Measurements from ENCODE around the gene KPNB1. TPM values are rescaled to one million over a fixed set of nuclear protein-coding genes. Genes with fewer than 3 reads are reported as not detected.

The KPNB1 gene
- total RNA-seq, 1 donor: 161 TPM

- H3K27me3 ChIP-seq (ENCODE audit: insufficient read depth, low read length): no peaks in the 10 kb centered on the region
- peaks cover 69% of the 10 kb centered on the region for H3K4me1 ChIP-seq (ENCODE audit: insufficient read depth, low read length)
- no peaks in the 10 kb centered on the region for H3K9me3 ChIP-seq (ENCODE audit: low read depth, low read length)
- no peak overlapping the region for H3K4me3 ChIP-seq (ENCODE audit: low read length)
Measured at GRCh38 chr17:47652570-47652969, 2.9 kb downstream of the KPNB1 start.

- H3K9me3 ChIP-seq (ENCODE audit: low read depth, low read length): no peaks in the 10 kb centered on the region
- H3K4me1 ChIP-seq (ENCODE audit: insufficient read depth, low read length): peaks cover 67% of the 10 kb centered on the region
- H3K4me3 ChIP-seq (ENCODE audit: low read length): no peak overlapping the region
- no peaks in the 10 kb centered on the region for H3K27me3 ChIP-seq (ENCODE audit: insufficient read depth, low read length)
Measured at GRCh38 chr17:47653442-47653841, 3.7 kb downstream of the KPNB1 start.

- peaks cover 73% of the 10 kb centered on the region for H3K4me1 ChIP-seq (ENCODE audit: insufficient read depth, low read length)
- H3K4me3 ChIP-seq (ENCODE audit: low read length): no peak overlapping the region
Measured at GRCh38 chr17:47654991-47655390, 5.3 kb downstream of the KPNB1 start.

GRCh38 chr17:47660064-47660492, 10.4 kb downstream of the KPNB1 start:
- peak overlapping the region; percentile 16 for H3K4me3 ChIP-seq (ENCODE audit: low read length)
- H3K27me3 ChIP-seq (ENCODE audit: insufficient read depth, low read length): no peaks in the 10 kb centered on the region

More at GRCh38 chr17:47654991-47655390, 5.3 kb downstream of the KPNB1 start:
- Histone ChIP-seq H3K9me3 (ENCODE audit: low read depth, low read length) (no peaks in the 10 kb centered on the region), H3K27me3 (ENCODE audit: insufficient read depth, low read length) (no peaks in the 10 kb centered on the region)

GRCh38 chr17:47663912-47664623, 14.3 kb downstream of the KPNB1 start:
- no peak overlapping the region for H3K4me3 ChIP-seq (ENCODE audit: low read length)
- peaks cover 54% of the 10 kb centered on the region for H3K4me1 ChIP-seq (ENCODE audit: insufficient read depth, low read length)
- no peaks in the 10 kb centered on the region for H3K9me3 ChIP-seq (ENCODE audit: low read depth, low read length)
- no peaks in the 10 kb centered on the region for H3K27me3 ChIP-seq (ENCODE audit: insufficient read depth, low read length)

More at GRCh38 chr17:47660064-47660492, 10.4 kb downstream of the KPNB1 start:
- Histone ChIP-seq H3K9me3 (ENCODE audit: low read depth, low read length) (no peaks in the 10 kb centered on the region), H3K4me1 (ENCODE audit: insufficient read depth, low read length) (peaks cover 58% of the 10 kb centered on the region)

- H3K27me3 ChIP-seq (ENCODE audit: insufficient read depth, low read length): no peaks in the 10 kb centered on the region
- no peak overlapping the region for H3K4me3 ChIP-seq (ENCODE audit: low read length)
- H3K9me3 ChIP-seq (ENCODE audit: low read depth, low read length): no peaks in the 10 kb centered on the region
- peaks cover 54% of the 10 kb centered on the region for H3K4me1 ChIP-seq (ENCODE audit: insufficient read depth, low read length)
Measured at GRCh38 chr17:47664624-47664941, 14.9 kb downstream of the KPNB1 start.

- Histone ChIP-seq H3K4me1 (ENCODE audit: insufficient read depth, low read length) (peaks cover 58% of the 10 kb centered on the region), H3K27me3 (ENCODE audit: insufficient read depth, low read length) (no peaks in the 10 kb centered on the region), H3K9me3 (ENCODE audit: low read depth, low read length) (no peaks in the 10 kb centered on the region), H3K4me3 (ENCODE audit: low read length) (no peak overlapping the region)
Measured at GRCh38 chr17:47665655-47666054, 15.9 kb downstream of the KPNB1 start.

GRCh38 chr17:47669081-47669480, 19.4 kb downstream of the KPNB1 start:
- no peaks in the 10 kb centered on the region for H3K9me3 ChIP-seq (ENCODE audit: low read depth, low read length)
- H3K4me3 ChIP-seq (ENCODE audit: low read length): no peak overlapping the region
- H3K27me3 ChIP-seq (ENCODE audit: insufficient read depth, low read length): no peaks in the 10 kb centered on the region
- peaks cover 49% of the 10 kb centered on the region for H3K4me1 ChIP-seq (ENCODE audit: insufficient read depth, low read length)

- Histone ChIP-seq H3K4me3 (ENCODE audit: low read length) (no peak overlapping the region), H3K4me1 (ENCODE audit: insufficient read depth, low read length) (peaks cover 41% of the 10 kb centered on the region), H3K9me3 (ENCODE audit: low read depth, low read length) (no peaks in the 10 kb centered on the region)
Measured at GRCh38 chr17:47670064-47670463, 20.3 kb downstream of the KPNB1 start.

GRCh38 chr17:47674499-47674898, 24.8 kb downstream of the KPNB1 start:
- no peak overlapping the region for H3K4me3 ChIP-seq (ENCODE audit: low read length)
- H3K27me3 ChIP-seq (ENCODE audit: insufficient read depth, low read length): no peaks in the 10 kb centered on the region
- no peaks in the 10 kb centered on the region for H3K9me3 ChIP-seq (ENCODE audit: low read depth, low read length)
- peaks cover 18% of the 10 kb centered on the region for H3K4me1 ChIP-seq (ENCODE audit: insufficient read depth, low read length)

More at GRCh38 chr17:47670064-47670463, 20.3 kb downstream of the KPNB1 start:
- no peaks in the 10 kb centered on the region for H3K27me3 ChIP-seq (ENCODE audit: insufficient read depth, low read length)

GRCh38 chr17:47675380-47676198, 25.9 kb downstream of the KPNB1 start:
- H3K4me3 ChIP-seq (ENCODE audit: low read length): no peak overlapping the region
- H3K4me1 ChIP-seq (ENCODE audit: insufficient read depth, low read length): peaks cover 7% of the 10 kb centered on the region
- no peaks in the 10 kb centered on the region for H3K27me3 ChIP-seq (ENCODE audit: insufficient read depth, low read length)
- no peaks in the 10 kb centered on the region for H3K9me3 ChIP-seq (ENCODE audit: low read depth, low read length)

GRCh38 chr17:47676199-47676472, 26.4 kb downstream of the KPNB1 start:
- peaks cover 2% of the 10 kb centered on the region for H3K4me1 ChIP-seq (ENCODE audit: insufficient read depth, low read length)
- no peaks in the 10 kb centered on the region for H3K9me3 ChIP-seq (ENCODE audit: low read depth, low read length)
- H3K27me3 ChIP-seq (ENCODE audit: insufficient read depth, low read length): no peaks in the 10 kb centered on the region
- H3K4me3 ChIP-seq (ENCODE audit: low read length): no peak overlapping the region

- H3K4me3 ChIP-seq (ENCODE audit: low read length): no peak overlapping the region
- no peaks in the 10 kb centered on the region for H3K4me1 ChIP-seq (ENCODE audit: insufficient read depth, low read length)
- no peaks in the 10 kb centered on the region for H3K27me3 ChIP-seq (ENCODE audit: insufficient read depth, low read length)
- H3K9me3 ChIP-seq (ENCODE audit: low read depth, low read length): no peaks in the 10 kb centered on the region
Measured at GRCh38 chr17:47676510-47677165, 26.9 kb downstream of the KPNB1 start.

GRCh38 chr17:47678196-47678595, 28.5 kb downstream of the KPNB1 start:
- H3K27me3 ChIP-seq (ENCODE audit: insufficient read depth, low read length): no peaks in the 10 kb centered on the region
- H3K4me1 ChIP-seq (ENCODE audit: insufficient read depth, low read length): no peaks in the 10 kb centered on the region
- no peaks in the 10 kb centered on the region for H3K9me3 ChIP-seq (ENCODE audit: low read depth, low read length)
- no peak overlapping the region for H3K4me3 ChIP-seq (ENCODE audit: low read length)

GRCh38 chr17:47682138-47682537, 32.4 kb downstream of the KPNB1 start:
- H3K4me1 ChIP-seq (ENCODE audit: insufficient read depth, low read length): peaks cover 5% of the 10 kb centered on the region
- H3K9me3 ChIP-seq (ENCODE audit: low read depth, low read length): no peaks in the 10 kb centered on the region
- H3K27me3 ChIP-seq (ENCODE audit: insufficient read depth, low read length): no peaks in the 10 kb centered on the region
- no peak overlapping the region for H3K4me3 ChIP-seq (ENCODE audit: low read length)
